K562 treated with DMSO at 1 percent for 12 hours (cell line): ENCODE data around the gene YIPF6. TPM values are rescaled to one million over a fixed set of nuclear protein-coding genes. Genes with fewer than 3 reads are reported as not detected.

Source experiments
- total RNA-seq: library from RNA; unstranded; fragments of 300-600 nt; gene quantifications from 2 replicates; pipeline ENCODE4 v1.2.3, GENCODE V29; 2022; ENCODE audit not compliant: insufficient read depth

Gene YIPF6, protein sequence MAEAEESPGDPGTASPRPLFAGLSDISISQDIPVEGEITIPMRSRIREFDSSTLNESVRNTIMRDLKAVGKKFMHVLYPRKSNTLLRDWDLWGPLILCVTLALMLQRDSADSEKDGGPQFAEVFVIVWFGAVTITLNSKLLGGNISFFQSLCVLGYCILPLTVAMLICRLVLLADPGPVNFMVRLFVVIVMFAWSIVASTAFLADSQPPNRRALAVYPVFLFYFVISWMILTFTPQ
- 9.5 and 14.4 TPM in 2 replicates for total RNA-seq

GRCh38 chrX:68498508-68499379 is at the start of gene YIPF6:
Gene YIPF6, plus strand, starts transcription at chrX:68499051. Its CDS starts 16 bp downstream, at chrX:68499067.

Other genes starting within 250 kb of the YIPF6 start
- gene OPHN1, start 65.6 kb upstream of the YIPF6 start, total RNA-seq = 0.52 and 5.6 TPM in 2 replicates
- gene STARD8, start 148.6 kb downstream of the YIPF6 start, total RNA-seq = 9.6 and 17.0 TPM in 2 replicates